ENCODE measurements around the gene GMIP. TPM values are rescaled to one million over a fixed set of nuclear protein-coding genes. Genes with fewer than 3 reads are reported as not detected.

The GMIP gene
- total and polyA plus RNA-seq, 2 of the 13 experiments (the other 11 are each of a cell fraction or from before 2014, with no cell fraction given) = 1.5 to 1.8 TPM

DNA sequence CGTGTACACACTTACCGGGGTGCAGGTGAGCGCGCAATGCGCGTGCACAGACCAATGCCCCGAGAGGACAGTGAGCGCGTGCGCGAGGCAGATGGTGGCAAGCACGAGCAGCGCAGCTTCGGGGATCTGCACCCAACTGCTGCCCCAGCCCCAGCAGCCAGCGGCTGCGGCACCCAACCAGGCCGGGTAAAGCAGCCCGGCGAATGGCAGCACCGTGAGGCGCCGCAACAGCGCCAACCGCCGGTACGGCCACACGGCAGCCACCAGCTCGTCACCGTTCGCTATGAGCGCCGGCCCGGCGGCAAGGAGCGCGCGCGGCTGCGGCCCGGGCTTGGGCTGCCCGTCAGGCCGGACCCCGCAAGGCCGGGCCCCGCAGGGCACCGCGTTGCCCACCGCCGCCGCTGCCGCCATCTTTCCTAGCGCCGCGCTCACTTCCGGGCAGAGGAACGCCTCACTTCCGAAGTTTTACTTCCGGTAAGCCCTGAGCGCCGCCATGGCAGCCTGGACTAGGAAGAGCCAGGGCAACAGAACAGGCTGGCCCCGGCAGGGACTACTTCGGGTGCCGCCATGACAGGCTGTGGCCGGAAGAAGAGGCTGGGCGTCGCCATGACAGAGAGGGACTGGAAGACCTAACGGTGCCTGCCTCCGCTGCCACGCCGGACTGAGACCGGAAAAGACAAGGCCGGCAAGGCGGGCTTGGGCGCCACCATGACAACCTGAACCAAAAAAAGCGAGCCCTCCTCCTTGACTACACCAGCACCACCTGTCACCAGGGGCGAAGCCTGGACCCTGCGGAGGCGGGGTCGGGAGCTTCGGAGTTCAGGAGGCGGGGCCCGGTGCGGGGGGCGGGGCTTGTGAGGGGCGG is 20.0 kb upstream of the GMIP start, which contains the start of gene ATP13A1 (continued):
- TF ChIP-seq ZNF431 (CRISPR knock-in tag; IDR thresholded peaks at IDR 0.05; ENCODE audit: borderline replicate concordance, low read depth) (no peak; the same call in 1 of the 2 replicates), ARNTL (CRISPR knock-in tag; IDR thresholded peaks at IDR 0.05) (no peak), ZNF772 (CRISPR knock-in tag; IDR thresholded peaks at IDR 0.05) (peak; percentile 80), SRSF1 (optimal IDR thresholded peaks at IDR 0.05; ENCODE audit: low read depth, low read length) (peak; percentile 75), TARDBP (CRISPR knock-in tag; IDR thresholded peaks at IDR 0.05) (no peak; the same call in 1 of the 2 replicates), ZNF883 (CRISPR knock-in tag; IDR thresholded peaks at IDR 0.05; ENCODE audit: not compliant biosample characterization) (peak; percentile 39), SRY (CRISPR knock-in tag; IDR thresholded peaks at IDR 0.05) (peak; percentile 89), HNRNPK (IDR thresholded peaks at IDR 0.05; ENCODE audit: low read depth, low read length, poor library complexity, severe bottlenecking) (no peak), ZNF703 (CRISPR knock-in tag; IDR thresholded peaks at IDR 0.05; ENCODE audit: borderline replicate concordance) (no peak), ZKSCAN5 (CRISPR knock-in tag; IDR thresholded peaks at IDR 0.05) (no peak), REXO4 (CRISPR knock-in tag; IDR thresholded peaks at IDR 0.05; ENCODE audit: borderline replicate concordance) (no peak), STAT5B (CRISPR knock-in tag; IDR thresholded peaks at IDR 0.05) (no peak), SRSF9 (IDR thresholded peaks at IDR 0.05; ENCODE audit: borderline replicate concordance, insufficient read depth, low read depth, low read length, poor library complexity, severe bottlenecking) (no peak), ELF3 (CRISPR knock-in tag; IDR thresholded peaks at IDR 0.05) (peak; percentile 58; the same call in 1 of the 2 replicates), ZNF607 (CRISPR knock-in tag; IDR thresholded peaks at IDR 0.05; ENCODE audit: borderline replicate concordance) (peak; percentile 14; the same call in 1 of the 2 replicates), ZNF337 (CRISPR knock-in tag; IDR thresholded peaks at IDR 0.05; ENCODE audit: borderline replicate concordance, low read depth) (no peak)
- TF ChIP-seq, protein P1, sequence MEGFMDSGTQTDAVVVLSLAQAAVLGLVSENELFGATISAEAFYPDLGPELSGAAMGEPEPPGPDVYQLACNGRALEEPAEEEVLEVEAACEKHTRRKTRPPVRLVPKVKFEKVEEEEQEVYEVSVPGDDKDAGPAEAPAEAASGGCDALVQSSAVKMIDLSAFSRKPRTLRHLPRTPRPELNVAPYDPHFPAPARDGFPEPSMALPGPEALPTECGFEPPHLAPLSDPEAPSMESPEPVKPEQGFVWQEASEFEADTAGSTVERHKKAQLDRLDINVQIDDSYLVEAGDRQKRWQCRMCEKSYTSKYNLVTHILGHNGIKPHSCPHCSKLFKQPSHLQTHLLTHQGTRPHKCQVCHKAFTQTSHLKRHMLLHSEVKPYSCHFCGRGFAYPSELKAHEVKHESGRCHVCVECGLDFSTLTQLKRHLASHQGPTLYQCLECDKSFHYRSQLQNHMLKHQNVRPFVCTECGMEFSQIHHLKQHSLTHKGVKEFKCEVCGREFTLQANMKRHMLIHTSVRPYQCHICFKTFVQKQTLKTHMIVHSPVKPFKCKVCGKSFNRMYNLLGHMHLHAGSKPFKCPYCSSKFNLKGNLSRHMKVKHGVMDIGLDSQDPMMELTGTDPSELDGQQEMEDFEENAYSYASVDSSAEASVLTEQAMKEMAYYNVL (CRISPR knock-in tag; IDR thresholded peaks at IDR 0.05; ENCODE audit: borderline replicate concordance) = peak; percentile 50; the same call in 1 of the 2 replicates
- TF ChIP-seq, protein P2, sequence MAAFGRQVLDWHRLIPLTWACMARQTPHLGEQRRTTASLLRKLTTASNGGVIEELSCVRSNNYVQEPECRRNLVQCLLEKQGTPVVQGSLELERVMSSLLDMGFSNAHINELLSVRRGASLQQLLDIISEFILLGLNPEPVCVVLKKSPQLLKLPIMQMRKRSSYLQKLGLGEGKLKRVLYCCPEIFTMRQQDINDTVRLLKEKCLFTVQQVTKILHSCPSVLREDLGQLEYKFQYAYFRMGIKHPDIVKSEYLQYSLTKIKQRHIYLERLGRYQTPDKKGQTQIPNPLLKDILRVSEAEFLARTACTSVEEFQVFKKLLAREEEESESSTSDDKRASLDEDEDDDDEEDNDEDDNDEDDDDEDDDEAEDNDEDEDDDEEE (CRISPR knock-in tag; IDR thresholded peaks at IDR 0.05) = no peak
- TF ChIP-seq, protein P3, sequence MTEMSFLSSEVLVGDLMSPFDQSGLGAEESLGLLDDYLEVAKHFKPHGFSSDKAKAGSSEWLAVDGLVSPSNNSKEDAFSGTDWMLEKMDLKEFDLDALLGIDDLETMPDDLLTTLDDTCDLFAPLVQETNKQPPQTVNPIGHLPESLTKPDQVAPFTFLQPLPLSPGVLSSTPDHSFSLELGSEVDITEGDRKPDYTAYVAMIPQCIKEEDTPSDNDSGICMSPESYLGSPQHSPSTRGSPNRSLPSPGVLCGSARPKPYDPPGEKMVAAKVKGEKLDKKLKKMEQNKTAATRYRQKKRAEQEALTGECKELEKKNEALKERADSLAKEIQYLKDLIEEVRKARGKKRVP (CRISPR knock-in tag; IDR thresholded peaks at IDR 0.05) = no peak
- TF ChIP-seq, protein P4, sequence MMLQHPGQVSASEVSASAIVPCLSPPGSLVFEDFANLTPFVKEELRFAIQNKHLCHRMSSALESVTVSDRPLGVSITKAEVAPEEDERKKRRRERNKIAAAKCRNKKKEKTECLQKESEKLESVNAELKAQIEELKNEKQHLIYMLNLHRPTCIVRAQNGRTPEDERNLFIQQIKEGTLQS (CRISPR knock-in tag; IDR thresholded peaks at IDR 0.05) = no peak
- TF ChIP-seq, protein P5, sequence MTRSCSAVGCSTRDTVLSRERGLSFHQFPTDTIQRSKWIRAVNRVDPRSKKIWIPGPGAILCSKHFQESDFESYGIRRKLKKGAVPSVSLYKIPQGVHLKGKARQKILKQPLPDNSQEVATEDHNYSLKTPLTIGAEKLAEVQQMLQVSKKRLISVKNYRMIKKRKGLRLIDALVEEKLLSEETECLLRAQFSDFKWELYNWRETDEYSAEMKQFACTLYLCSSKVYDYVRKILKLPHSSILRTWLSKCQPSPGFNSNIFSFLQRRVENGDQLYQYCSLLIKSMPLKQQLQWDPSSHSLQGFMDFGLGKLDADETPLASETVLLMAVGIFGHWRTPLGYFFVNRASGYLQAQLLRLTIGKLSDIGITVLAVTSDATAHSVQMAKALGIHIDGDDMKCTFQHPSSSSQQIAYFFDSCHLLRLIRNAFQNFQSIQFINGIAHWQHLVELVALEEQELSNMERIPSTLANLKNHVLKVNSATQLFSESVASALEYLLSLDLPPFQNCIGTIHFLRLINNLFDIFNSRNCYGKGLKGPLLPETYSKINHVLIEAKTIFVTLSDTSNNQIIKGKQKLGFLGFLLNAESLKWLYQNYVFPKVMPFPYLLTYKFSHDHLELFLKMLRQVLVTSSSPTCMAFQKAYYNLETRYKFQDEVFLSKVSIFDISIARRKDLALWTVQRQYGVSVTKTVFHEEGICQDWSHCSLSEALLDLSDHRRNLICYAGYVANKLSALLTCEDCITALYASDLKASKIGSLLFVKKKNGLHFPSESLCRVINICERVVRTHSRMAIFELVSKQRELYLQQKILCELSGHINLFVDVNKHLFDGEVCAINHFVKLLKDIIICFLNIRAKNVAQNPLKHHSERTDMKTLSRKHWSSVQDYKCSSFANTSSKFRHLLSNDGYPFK (CRISPR knock-in tag; IDR thresholded peaks at IDR 0.05; ENCODE audit: borderline replicate concordance) = peak; percentile 95

Data from HepG2 (cell line).